Stomach smooth muscle (tissue), 2 donors: ENCODE measurements around the gene TMEM178B.
"Not testable (repeated sequence)": the region's sequence is repeated elsewhere in the genome, so short reads cannot be mapped to it uniquely, and the experiment has no call there.

Experiments
- H3K27ac ChIP-seq: one replicate; pipeline ENCODE4 v1.7.0; 2013; ENCODE audit warnings: mild to moderate bottlenecking, low read length, inconsistent platforms
- H3K27me3 ChIP-seq, 2 donors: one replicate each; pipeline ENCODE4 v1.7.0; 2013; ENCODE audit warnings: low read length in 2 of 2; ENCODE audit not compliant: insufficient read depth in 2 of 2, control insufficient read depth in 1 of 2
- H3K36me3 ChIP-seq, 2 donors: one replicate each; pipeline ENCODE4 v1.7.0; 2013; ENCODE audit warnings: low read length in 2 of 2; ENCODE audit not compliant: control insufficient read depth in 2 of 2, insufficient read depth in 2 of 2
- H3K4me1 ChIP-seq: one replicate; pipeline ENCODE4 v1.7.0; 2013; ENCODE audit warnings: low read length; ENCODE audit not compliant: control insufficient read depth, insufficient read depth
- H3K4me3 ChIP-seq, 2 donors: one replicate each; pipeline ENCODE4 v1.7.0; 2013; ENCODE audit warnings: low read length in 2 of 2
- H3K9ac ChIP-seq, 2 donors: one replicate each; pipeline ENCODE4 v1.7.0; 2013; ENCODE audit warnings: low read length in 2 of 2, mild to moderate bottlenecking in 1 of 2
- H3K9me3 ChIP-seq, 2 donors: one replicate each; pipeline ENCODE4 v1.7.0; 2013; ENCODE audit warnings: low read length in 2 of 2; ENCODE audit not compliant: control insufficient read depth in 2 of 2
- donor health status: healthy.
- donor health status: Pancreatic carcinoma.

TMEM178B gene

GRCh38 chr7:141074997-141075396 is 1.1 kb downstream of the TMEM178B start:
- Histone ChIP-seq H3K27ac (no peak overlapping the region), H3K27me3 (peaks cover 0 to 16% of the 10 kb centered on the region in 2 donors), H3K4me1 (peaks cover 32% of the 10 kb centered on the region), H3K9ac (no peak overlapping the region), H3K4me3 (peak overlapping the region; percentile 63 to 79), H3K36me3 (no peaks in the 10 kb centered on the region), H3K9me3 (no peaks in the 10 kb centered on the region)

- peaks cover 0 to 16% of the 10 kb centered on the region in 2 donors for H3K27me3 ChIP-seq
- H3K9ac ChIP-seq = no peak overlapping the region
Observed at GRCh38 chr7:141076377-141076776, 2.5 kb downstream of the TMEM178B start.

GRCh38 chr7:141079219-141079618 is 5.4 kb downstream of the TMEM178B start:
- H3K9ac ChIP-seq = no peak overlapping the region
- no peaks in the 10 kb centered on the region for H3K36me3 ChIP-seq
- H3K9me3 ChIP-seq = no peaks in the 10 kb centered on the region
- no peak overlapping the region for H3K27ac ChIP-seq
- H3K27me3 ChIP-seq = peaks cover 0 to 16% of the 10 kb centered on the region in 2 donors
- peaks cover 5% of the 10 kb centered on the region for H3K4me1 ChIP-seq
- H3K4me3 ChIP-seq = no peak overlapping the region

More at GRCh38 chr7:141076377-141076776, 2.5 kb downstream of the TMEM178B start:
- Histone ChIP-seq H3K36me3 (no peaks in the 10 kb centered on the region), H3K4me3 (no peak overlapping the region), H3K27ac (no peak overlapping the region), H3K4me1 (peaks cover 29% of the 10 kb centered on the region), H3K9me3 (no peaks in the 10 kb centered on the region)

- H3K4me3 ChIP-seq, H3K27ac ChIP-seq, H3K9ac ChIP-seq, H3K27me3 ChIP-seq, H3K4me1 ChIP-seq, H3K36me3 ChIP-seq, H3K9me3 ChIP-seq: not testable (repeated sequence)
Observed at GRCh38 chr7:141089490-141089889, 15.6 kb downstream of the TMEM178B start.

GRCh38 chr7:141094336-141095070 is 20.6 kb downstream of the TMEM178B start:
- H3K4me3 ChIP-seq = no peak overlapping the region
- H3K4me1 ChIP-seq = no peaks in the 10 kb centered on the region
- H3K27ac ChIP-seq = no peak overlapping the region
- H3K9ac ChIP-seq = no peak overlapping the region
- H3K36me3 ChIP-seq = no peaks in the 10 kb centered on the region
- H3K9me3 ChIP-seq = no peaks in the 10 kb centered on the region
- no peaks in the 10 kb centered on the region for H3K27me3 ChIP-seq

- Histone ChIP-seq H3K9me3 (no peaks in the 10 kb centered on the region), H3K4me1 (no peaks in the 10 kb centered on the region), H3K36me3 (no peaks in the 10 kb centered on the region), H3K27ac (no peak overlapping the region), H3K9ac (no peak overlapping the region), H3K27me3 (no peaks in the 10 kb centered on the region), H3K4me3 (no peak overlapping the region)
Observed at GRCh38 chr7:141097430-141097829, 23.6 kb downstream of the TMEM178B start.

GRCh38 chr7:141102436-141102835 is 28.6 kb downstream of the TMEM178B start:
- Histone ChIP-seq H3K27ac (no peak overlapping the region), H3K9ac (no peak overlapping the region), H3K27me3 (peaks cover 0 to 4% of the 10 kb centered on the region in 2 donors), H3K4me3 (no peak overlapping the region), H3K9me3 (no peaks in the 10 kb centered on the region), H3K36me3 (no peaks in the 10 kb centered on the region), H3K4me1 (no peaks in the 10 kb centered on the region)

- peaks cover 0 to 4% of the 10 kb centered on the region in 2 donors for H3K27me3 ChIP-seq
- H3K9ac ChIP-seq = no peak overlapping the region
- H3K4me1 ChIP-seq = no peaks in the 10 kb centered on the region
- H3K9me3 ChIP-seq = no peaks in the 10 kb centered on the region
- H3K36me3 ChIP-seq = no peaks in the 10 kb centered on the region
- no peak overlapping the region for H3K4me3 ChIP-seq
- no peak overlapping the region for H3K27ac ChIP-seq
Observed at GRCh38 chr7:141103847-141104429, 30.1 kb downstream of the TMEM178B start.

- Histone ChIP-seq H3K9me3 (no peaks in the 10 kb centered on the region), H3K4me3 (no peak overlapping the region), H3K36me3 (no peaks in the 10 kb centered on the region), H3K27ac (no peak overlapping the region), H3K9ac (no peak overlapping the region), H3K27me3 (no peaks in the 10 kb centered on the region), H3K4me1 (no peaks in the 10 kb centered on the region)
Observed at GRCh38 chr7:141113131-141113530, 39.3 kb downstream of the TMEM178B start.

GRCh38 chr7:141114029-141114664 is 40.3 kb downstream of the TMEM178B start:
- Histone ChIP-seq H3K4me1 (no peaks in the 10 kb centered on the region), H3K4me3 (no peak overlapping the region), H3K36me3 (no peaks in the 10 kb centered on the region), H3K27me3 (no peaks in the 10 kb centered on the region), H3K9ac (no peak overlapping the region), H3K9me3 (no peaks in the 10 kb centered on the region), H3K27ac (no peak overlapping the region)

- Histone ChIP-seq H3K9me3 (no peaks in the 10 kb centered on the region), H3K4me3 (no peak overlapping the region), H3K27ac (no peak overlapping the region), H3K4me1 (no peaks in the 10 kb centered on the region), H3K9ac (no peak overlapping the region), H3K27me3 (no peaks in the 10 kb centered on the region), H3K36me3 (no peaks in the 10 kb centered on the region)
Observed at GRCh38 chr7:141115965-141116364, 42.1 kb downstream of the TMEM178B start.
